Caco-2 (cell line): ENCODE measurements around the gene TUBB4A. TPM values are rescaled to one million over a fixed set of nuclear protein-coding genes. Genes with fewer than 3 reads are reported as not detected.
A peak's percentile ranks its signal among the peaks of the same experiment; 100 is the strongest.

ENCODE experiments used
- BruUV-seq: library from RNA; stranded (reverse); fragments of 400-500 nt; replicated peaks from 2 replicates; lab custom pipeline; 2021; lab: Mats Ljungman, UMichigan
- CTCF ChIA-PET: fragments of 300-600 bp; sonication (Branson Sonifier 250); formaldehyde crosslinking; loops from one replicate; lab custom pipeline; 2022; ENCODE audit warnings: antibody characterized with exemption; lab: Charles Lee
- POLR2A ChIA-PET: fragments of 300-600 bp; sonication (Branson Sonifier 250); formaldehyde crosslinking; loops from one replicate; lab custom pipeline; 2022; ENCODE audit warnings: antibody characterized with exemption; lab: Charles Lee
- DNase-seq, 2 experiments: peaks; one replicate each; pipeline versions ENCODE4 v3.0.0 to v3.0.0-alpha.2; 2020 to 2022
- H3K27me3 ChIP-seq: replicated peaks from 2 replicates; pipeline ENCODE4 v1.6.0; 2011; ENCODE audit warnings: low read length; ENCODE audit not compliant: control insufficient read depth, insufficient read depth
- H3K36me3 ChIP-seq: 2 replicates; pipeline ENCODE4 v1.5.1; 2011; ENCODE audit warnings: low read length; ENCODE audit not compliant: control insufficient read depth, insufficient read depth
- H3K4me1 ChIP-seq: fragments of 250-450 bp; sonication (Bioruptor Pico); 2 replicates; pipeline ENCODE4 v1.5.1; 2020; ENCODE audit warnings: mild to moderate bottlenecking
- H3K4me3 ChIP-seq: 2 replicates; pipeline ENCODE4 v1.5.1; 2011; ENCODE audit warnings: low read depth, mild to moderate bottlenecking, control low read depth, low read length
- H3K9me3 ChIP-seq: fragments of 250-450 bp; sonication (Bioruptor Pico); 2 replicates; pipeline ENCODE4 v1.5.1; 2020; ENCODE audit warnings: mild to moderate bottlenecking, moderate library complexity
- H3K27ac Mint-ChIP-seq: one replicate; pipeline ENCODE4 v1.8.0; 2022; ENCODE audit warnings: mixed read lengths; ENCODE audit not compliant: unreplicated experiment
- H3K27me3 Mint-ChIP-seq: one replicate; pipeline ENCODE4 v1.8.0; 2022; ENCODE audit warnings: mixed read lengths; ENCODE audit not compliant: insufficient read depth, unreplicated experiment
- H3K36me3 Mint-ChIP-seq: one replicate; pipeline ENCODE4 v1.8.0; 2022; ENCODE audit warnings: mild to moderate bottlenecking, mixed read lengths; ENCODE audit not compliant: insufficient read depth, unreplicated experiment
- H3K4me1 Mint-ChIP-seq: one replicate; pipeline ENCODE4 v1.8.0; 2022; ENCODE audit warnings: low read depth, mixed read lengths; ENCODE audit not compliant: unreplicated experiment
- H3K4me3 Mint-ChIP-seq: one replicate; pipeline ENCODE4 v1.8.0; 2022; ENCODE audit warnings: mild to moderate bottlenecking, moderate library complexity, mixed read lengths; ENCODE audit not compliant: unreplicated experiment
- H3K9me3 Mint-ChIP-seq: one replicate; pipeline ENCODE4 v1.8.0; 2022; ENCODE audit warnings: mixed read lengths; ENCODE audit not compliant: unreplicated experiment
- intact Hi-C: fragments of 100-400 bp; cut with micrococcal nuclease; formaldehyde crosslinking; loops from one replicate; pipeline ENCODE4 v1.10.0; 2022; ENCODE audit not compliant: unreplicated experiment
- total RNA-seq: library from RNA; stranded (reverse); gene quantifications from 2 replicates; pipeline ENCODE4 v1.2.3, GENCODE V29; 2022
- TF ChIP-seq, protein P1 (sequence below), 2 experiments: fragments of 200-600 bp in 1 of 2; IDR thresholded peaks; 1 replicate in 1 of 2; 2 replicates in 1 of 2; pipeline versions ENCODE4 v1.5.1 to v1.8.0; 2011 to 2022; ENCODE audit warnings: antibody characterized with exemption in 1 of 2, control low read depth in 1 of 2, inconsistent platforms in 1 of 2, low read depth in 1 of 2, low read length in 1 of 2, mild to moderate bottlenecking in 1 of 2, moderate library complexity in 1 of 2; ENCODE audit not compliant: insufficient read depth in 1 of 2, severe bottlenecking in 1 of 2, unreplicated experiment in 1 of 2

The TUBB4A gene
- total RNA-seq, 1 experiment from 2014 or later: 6.0 TPM

DNA sequence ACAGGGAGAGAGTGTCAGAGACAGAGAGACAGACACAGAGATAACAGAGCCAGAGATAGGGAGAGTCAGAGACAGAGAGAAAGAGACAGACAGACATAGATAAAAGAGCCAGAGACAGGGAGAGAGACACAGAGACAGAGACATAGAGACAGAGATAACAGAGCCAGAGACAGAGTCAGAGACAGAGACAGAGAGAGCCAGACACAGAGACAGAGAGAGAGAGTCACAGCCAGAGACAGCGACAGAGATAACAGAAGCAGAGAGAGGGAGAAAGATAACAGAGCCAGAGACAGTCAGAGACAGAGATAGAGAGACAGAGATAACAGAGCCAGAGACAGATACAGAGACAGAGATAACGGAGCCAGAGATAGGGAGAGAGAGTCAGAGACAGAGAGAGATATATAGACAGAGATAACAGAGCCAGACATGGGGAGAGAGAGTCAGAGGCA is 27.9 kb upstream of the TUBB4A start:
- H3K4me3 ChIP-seq: peak overlapping the region; percentile 69
- Mint-ChIP-seq H3K4me3 (peak overlapping the region; percentile 84), H3K4me1 (peaks cover 12% of the 10 kb centered on the region), H3K36me3 (peaks cover 12% of the 10 kb centered on the region), H3K27me3 (peaks cover 3% of the 10 kb centered on the region), H3K27ac (peak overlapping the region; percentile 78), H3K9me3 (peaks cover 9% of the 10 kb centered on the region)
- 0 out of 2 replicates have a peak, but pooled peaks cover 6% of the 10 kb centered on the region for H3K4me1 ChIP-seq
- ChIA-PET POLR2A (interaction anchor here (0.7 to 0.8 kb wide), 2 partner anchors 13 to 132 kb away, joined by 4 to 5 read pairs; no protein-coding TSS in a partner anchor), CTCF (interaction anchor here (1.1 kb wide), 1 partner anchor 208 kb away, joined by 5 read pairs; the partner anchor contains the start of gene GPR108)
- DNase-seq: no peak
- no peaks in the 10 kb centered on the region for H3K9me3 ChIP-seq
- H3K27me3 ChIP-seq: no peaks in the 10 kb centered on the region
- H3K36me3 ChIP-seq: no peaks in the 10 kb centered on the region
- TF ChIP-seq, protein P1, sequence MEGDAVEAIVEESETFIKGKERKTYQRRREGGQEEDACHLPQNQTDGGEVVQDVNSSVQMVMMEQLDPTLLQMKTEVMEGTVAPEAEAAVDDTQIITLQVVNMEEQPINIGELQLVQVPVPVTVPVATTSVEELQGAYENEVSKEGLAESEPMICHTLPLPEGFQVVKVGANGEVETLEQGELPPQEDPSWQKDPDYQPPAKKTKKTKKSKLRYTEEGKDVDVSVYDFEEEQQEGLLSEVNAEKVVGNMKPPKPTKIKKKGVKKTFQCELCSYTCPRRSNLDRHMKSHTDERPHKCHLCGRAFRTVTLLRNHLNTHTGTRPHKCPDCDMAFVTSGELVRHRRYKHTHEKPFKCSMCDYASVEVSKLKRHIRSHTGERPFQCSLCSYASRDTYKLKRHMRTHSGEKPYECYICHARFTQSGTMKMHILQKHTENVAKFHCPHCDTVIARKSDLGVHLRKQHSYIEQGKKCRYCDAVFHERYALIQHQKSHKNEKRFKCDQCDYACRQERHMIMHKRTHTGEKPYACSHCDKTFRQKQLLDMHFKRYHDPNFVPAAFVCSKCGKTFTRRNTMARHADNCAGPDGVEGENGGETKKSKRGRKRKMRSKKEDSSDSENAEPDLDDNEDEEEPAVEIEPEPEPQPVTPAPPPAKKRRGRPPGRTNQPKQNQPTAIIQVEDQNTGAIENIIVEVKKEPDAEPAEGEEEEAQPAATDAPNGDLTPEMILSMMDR (IDR thresholded peaks at IDR 0.05; ENCODE audit: insufficient read depth in 1 of 2, low read depth in 1 of 2, low read length in 1 of 2, severe bottlenecking in 1 of 2, unreplicated experiment in 1 of 2): no peak
- intact Hi-C loops: no loop called here
- BruUV-seq: no TSS peak

DNA sequence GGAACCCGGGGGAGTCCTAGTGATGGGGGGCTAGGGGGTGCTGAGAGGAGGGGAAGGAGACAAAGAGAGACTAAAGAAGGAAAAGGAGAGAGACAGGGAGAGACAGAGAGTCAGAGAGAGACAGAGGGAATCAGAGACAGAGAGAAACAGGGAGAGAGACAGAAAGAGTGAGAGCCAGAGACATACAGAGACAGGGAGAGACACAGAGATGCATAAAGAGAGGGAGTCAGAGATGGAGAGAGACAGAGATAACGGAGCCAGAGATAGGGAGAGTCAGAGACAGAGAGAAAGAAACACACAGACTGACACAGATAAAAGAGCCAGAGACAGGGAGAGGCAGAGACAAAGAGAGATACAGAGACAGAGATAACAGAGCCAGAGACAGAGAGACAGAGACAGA is 27.2 kb upstream of the TUBB4A start:
- peaks cover 12% of the 10 kb centered on the region for H3K36me3 Mint-ChIP-seq
- H3K4me3 Mint-ChIP-seq: peak overlapping the region; percentile 84
- intact Hi-C loops: no loop called here
- POLR2A ChIA-PET: no interaction called here
- Histone ChIP-seq H3K4me3 (no peak overlapping the region), H3K4me1 (0 out of 2 replicates have a peak, but pooled peaks cover 6% of the 10 kb centered on the region), H3K9me3 (no peaks in the 10 kb centered on the region), H3K27me3 (no peaks in the 10 kb centered on the region), H3K36me3 (no peaks in the 10 kb centered on the region)
- peaks cover 3% of the 10 kb centered on the region for H3K27me3 Mint-ChIP-seq
- peaks cover 9% of the 10 kb centered on the region for H3K9me3 Mint-ChIP-seq
- CTCF ChIA-PET: no interaction called here
- BruUV-seq: no TSS peak
- no peak overlapping the region for H3K27ac Mint-ChIP-seq
- TF ChIP-seq, protein P1 (IDR thresholded peaks at IDR 0.05; ENCODE audit: insufficient read depth in 1 of 2, low read depth in 1 of 2, low read length in 1 of 2, severe bottlenecking in 1 of 2, unreplicated experiment in 1 of 2): no peak
- no peak for DNase-seq
- H3K4me1 Mint-ChIP-seq: peaks cover 12% of the 10 kb centered on the region

DNA sequence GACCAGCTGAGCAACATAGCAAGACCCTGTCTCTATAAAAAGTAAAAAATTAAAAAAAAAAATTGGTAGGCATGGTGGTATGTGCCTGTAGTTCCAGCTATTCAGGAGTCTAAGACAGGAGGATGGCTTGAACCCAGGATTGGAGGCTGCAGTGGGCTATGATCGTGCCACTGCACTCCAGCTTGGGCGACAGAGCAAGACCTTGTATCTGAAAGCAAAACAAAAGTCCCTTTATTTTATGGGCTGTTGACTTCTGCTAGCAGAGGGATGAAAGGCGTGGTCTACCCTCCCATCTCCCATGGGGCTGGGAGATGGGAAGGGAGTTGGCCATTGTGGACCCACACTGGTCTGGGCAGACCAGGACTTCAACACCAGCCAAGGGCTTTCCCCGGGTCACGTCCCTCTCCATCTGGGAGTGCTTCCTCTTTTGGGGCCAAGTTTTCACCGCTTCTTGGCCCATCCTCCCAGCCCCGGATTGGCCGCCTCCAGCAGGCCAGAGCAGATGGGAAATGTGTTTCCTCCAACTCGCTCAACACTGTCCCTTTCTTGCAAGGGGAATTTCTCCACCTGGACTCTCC is 26.5 kb upstream of the TUBB4A start:
- no TSS peak for BruUV-seq
- CTCF ChIA-PET: interaction anchor here (0.6 kb wide), 1 partner anchor 12 kb away, joined by 3 read pairs; no protein-coding TSS in a partner anchor
- TF ChIP-seq, protein P1 (IDR thresholded peaks at IDR 0.05; ENCODE audit: insufficient read depth in 1 of 2, low read depth in 1 of 2, low read length in 1 of 2, severe bottlenecking in 1 of 2, unreplicated experiment in 1 of 2): no peak
- Mint-ChIP-seq H3K9me3 (peaks cover 9% of the 10 kb centered on the region), H3K4me3 (no peak overlapping the region), H3K27ac (no peak overlapping the region), H3K4me1 (peaks cover 12% of the 10 kb centered on the region), H3K36me3 (peaks cover 12% of the 10 kb centered on the region), H3K27me3 (peaks cover 3% of the 10 kb centered on the region)
- Histone ChIP-seq H3K36me3 (no peaks in the 10 kb centered on the region), H3K4me1 (0 out of 2 replicates have a peak, but pooled peaks cover 6% of the 10 kb centered on the region), H3K4me3 (no peak overlapping the region), H3K27me3 (no peaks in the 10 kb centered on the region), H3K9me3 (no peaks in the 10 kb centered on the region)
- POLR2A ChIA-PET: no interaction called here
- intact Hi-C loops: no loop called here
- no peak for DNase-seq
